ENCODE measurements around the gene CCDC158.
"Not testable (repeated sequence)": the region's sequence is repeated elsewhere in the genome, so short reads cannot be mapped to it uniquely, and the experiment has no call there.

CCDC158 gene

GRCh38 chr4:76429636-76430035, 8.7 kb upstream of the CCDC158 start:
- no peak for DNase-seq

- no peak for DNase-seq
Observed at GRCh38 chr4:76426272-76426671, 5.3 kb upstream of the CCDC158 start.

GRCh38 chr4:76423159-76423558, 2.2 kb upstream of the CCDC158 start:
- DNase-seq = not testable (repeated sequence)

DNA sequence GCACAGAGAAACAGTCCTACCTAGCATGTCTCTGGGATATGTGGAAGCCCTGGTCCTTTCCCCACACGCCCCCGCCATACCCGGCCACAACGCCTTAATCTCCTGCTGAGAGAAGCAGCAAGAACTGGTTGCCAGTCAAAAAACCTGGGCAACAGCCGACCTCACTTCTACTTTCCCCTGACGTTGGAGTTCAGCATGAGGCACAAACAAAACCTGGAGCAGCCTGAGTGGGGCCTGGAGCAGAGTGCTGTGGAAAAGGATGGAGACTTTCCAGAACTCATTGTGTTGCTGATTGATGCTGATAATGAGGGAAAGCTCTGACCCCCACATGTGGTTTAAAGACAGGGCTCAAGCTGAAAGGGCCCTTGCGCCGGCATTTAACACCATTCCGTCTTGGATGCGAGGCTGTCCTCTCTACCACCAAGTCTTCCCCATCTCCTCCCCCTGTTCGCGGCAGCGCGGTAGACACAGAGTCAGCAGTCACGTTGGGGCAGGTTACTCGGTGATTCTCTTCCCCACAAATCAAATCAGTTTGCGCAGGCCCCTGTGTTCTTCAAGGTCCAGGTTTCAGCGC, 666 bp downstream of the CCDC158 start:
- no peak for DNase-seq

GRCh38 chr4:76410636-76411035, 10.3 kb downstream of the CCDC158 start:
- no peak for DNase-seq

DNA sequence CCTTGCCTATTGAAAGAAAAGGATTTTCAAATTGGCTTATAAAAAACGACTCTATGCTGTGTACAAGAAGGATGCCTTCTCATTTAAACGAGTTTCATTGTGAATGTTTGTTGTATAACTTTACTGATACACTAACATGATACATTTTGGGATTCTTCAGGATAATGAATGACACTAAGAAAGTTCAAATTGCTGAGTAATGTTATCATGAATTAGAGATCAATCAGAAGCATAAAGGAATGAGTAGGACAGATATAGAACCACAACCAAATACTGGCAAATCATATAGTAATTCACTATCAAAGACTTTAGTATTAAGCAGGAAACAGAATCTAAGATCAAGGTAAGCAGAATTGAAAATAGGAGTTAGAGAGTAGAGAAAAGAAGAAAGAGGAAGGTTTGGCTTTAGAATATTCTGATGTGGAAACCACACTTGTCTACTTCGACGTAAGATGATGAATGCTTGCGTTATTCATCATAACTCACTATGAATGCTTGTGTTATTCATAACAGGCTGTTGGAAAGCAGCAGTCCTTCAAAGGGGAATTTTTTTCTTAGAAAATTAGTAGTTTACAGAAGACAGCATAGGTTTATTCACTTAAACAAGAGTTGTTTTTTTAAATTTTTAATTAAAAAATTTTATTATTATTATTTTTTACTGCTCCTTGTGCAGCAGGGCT, 13.4 kb downstream of the CCDC158 start:
- DNase-seq = no peak

DNA sequence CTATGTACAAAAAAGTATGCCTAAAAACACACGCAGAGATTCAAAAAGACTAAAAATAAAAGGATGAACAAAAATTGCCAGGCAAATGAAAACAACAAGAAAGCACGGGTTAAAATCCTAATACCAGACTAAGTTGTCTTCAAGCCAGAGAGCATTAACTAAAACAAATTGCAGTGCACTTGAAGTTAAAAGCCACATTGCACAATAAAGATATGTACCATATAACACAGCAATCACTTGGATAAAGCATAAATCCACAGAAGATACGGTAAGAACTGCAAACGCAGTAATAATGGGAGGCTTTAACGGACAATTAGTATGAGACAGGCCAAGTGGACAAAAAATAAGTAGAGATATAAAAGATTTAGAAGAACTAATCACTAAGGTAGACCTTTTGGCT, 14.9 kb downstream of the CCDC158 start:
- DNase-seq = no peak

DNA sequence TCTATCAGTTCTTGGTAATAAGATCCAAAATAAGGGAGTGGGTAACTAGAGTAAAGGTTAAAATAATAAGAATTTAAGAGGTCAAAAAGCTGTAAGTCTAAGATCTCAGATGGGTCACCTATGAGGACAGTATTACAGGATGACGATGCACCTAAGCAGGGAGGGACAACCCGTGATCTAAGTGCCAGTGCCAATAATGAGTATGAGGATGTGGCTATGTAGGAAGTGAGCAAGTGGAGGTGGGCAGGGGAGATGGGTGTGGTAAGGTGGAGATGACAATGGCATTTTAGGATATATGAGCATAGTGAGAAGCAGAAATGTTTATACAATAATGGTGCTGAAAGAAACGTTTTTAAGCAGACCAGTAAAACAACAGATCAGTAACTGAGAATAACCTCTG, 19.3 kb downstream of the CCDC158 start:
- no peak for DNase-seq

DNA sequence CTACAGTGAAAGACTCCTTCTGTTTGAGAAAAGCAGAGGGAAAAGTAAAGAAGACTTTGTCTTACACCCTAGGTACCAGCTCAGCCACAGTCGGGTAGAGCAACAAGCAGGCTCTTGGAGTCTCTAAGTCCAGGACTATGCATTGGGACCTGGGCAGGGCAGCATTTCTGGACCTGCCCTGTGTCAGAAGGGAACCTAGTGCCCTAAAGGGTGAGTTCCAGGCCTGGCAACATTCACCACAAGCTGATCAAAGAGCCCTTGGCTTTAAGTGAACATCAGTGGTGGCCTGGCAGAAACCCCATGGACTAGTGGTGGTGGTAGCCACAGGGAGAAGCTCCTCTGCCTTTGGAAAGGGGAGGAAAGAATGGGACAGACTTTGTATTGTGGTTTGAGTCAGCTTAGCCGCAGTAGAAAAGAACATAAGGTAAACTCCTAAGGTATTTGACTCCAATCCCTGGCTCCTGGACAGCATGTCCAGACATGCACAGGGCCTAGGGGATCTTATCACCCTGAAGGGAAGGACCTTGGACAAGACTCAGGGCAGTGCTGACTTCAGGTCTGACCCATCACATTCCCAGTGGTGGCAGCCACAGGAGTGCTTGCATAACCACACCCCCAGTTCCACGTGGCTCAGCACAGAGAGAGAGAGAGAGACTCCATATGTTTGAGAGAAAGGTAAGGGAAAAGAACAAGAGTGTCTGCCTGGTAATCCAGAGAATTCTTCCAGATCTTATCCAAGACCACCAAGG, 32.6 kb downstream of the CCDC158 start:
- no peak for DNase-seq

GRCh38 chr4:76386566-76387305, 34.2 kb downstream of the CCDC158 start:
- DNase-seq = no peak

DNA sequence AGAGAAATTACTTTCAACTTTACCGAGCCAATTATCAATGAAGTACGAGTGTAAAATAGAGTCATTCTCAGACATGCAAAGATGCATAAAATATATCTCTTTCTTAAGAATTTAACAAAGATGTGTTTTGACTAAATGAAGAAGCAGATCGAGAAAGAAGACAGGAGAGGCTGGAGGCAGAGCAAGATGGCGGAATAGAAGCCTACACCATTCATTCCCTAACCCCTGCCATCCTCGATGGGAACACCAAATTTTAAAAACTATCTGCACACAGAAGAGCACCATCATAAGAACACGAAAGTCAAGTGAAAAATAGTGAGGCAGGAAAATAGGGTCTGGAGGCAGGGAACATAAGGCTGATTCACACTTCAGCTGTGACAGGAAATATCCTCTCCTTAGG, 35.0 kb downstream of the CCDC158 start:
- no peak for DNase-seq

- DNase-seq = no peak
Observed at GRCh38 chr4:76384052-76384451, 36.9 kb downstream of the CCDC158 start.

GRCh38 chr4:76383001-76383400, 37.9 kb downstream of the CCDC158 start:
- DNase-seq = no peak

DNA sequence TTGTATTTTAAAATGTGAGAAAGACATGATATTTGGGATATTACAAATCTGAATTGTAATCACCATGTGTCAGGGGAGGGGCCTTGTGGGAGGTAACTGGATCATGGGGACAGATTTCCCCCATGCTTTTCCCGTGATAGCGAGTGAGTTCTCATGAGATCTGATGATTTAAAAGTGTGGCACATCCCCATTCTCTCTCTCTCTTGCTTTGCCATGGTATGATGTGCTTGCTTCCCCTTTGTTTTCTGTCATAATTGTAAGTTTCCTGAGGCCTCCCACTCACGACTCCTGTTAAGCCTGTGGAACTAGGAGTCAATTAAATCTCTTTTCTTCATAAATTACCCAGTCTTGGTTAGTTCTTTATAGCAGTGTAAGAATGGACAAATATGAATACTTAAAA, 39.0 kb downstream of the CCDC158 start:
- DNase-seq = no peak

DNA sequence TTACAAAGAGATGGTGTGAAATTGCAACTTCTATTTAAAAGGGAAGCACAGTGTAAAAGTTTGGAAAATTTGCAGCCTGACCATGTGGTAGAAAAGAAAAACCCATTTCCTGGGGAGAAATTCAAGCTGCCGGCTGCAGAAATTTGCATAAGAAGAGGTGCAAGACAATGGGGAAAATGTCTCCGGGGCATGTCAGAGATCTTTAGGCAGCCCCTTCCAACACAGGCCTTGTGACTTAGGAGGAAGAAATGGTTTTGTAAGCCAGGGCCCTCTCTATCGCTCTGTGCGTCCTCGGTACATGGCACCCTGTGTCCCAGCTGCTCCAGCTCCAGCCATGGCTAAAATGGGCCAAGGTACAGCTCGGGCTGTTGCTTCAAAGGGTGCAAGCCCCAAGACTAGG, 40.4 kb downstream of the CCDC158 start:
- DNase-seq = no peak

GRCh38 chr4:76377911-76378310, 43.0 kb downstream of the CCDC158 start:
- DNase-seq = no peak

DNA sequence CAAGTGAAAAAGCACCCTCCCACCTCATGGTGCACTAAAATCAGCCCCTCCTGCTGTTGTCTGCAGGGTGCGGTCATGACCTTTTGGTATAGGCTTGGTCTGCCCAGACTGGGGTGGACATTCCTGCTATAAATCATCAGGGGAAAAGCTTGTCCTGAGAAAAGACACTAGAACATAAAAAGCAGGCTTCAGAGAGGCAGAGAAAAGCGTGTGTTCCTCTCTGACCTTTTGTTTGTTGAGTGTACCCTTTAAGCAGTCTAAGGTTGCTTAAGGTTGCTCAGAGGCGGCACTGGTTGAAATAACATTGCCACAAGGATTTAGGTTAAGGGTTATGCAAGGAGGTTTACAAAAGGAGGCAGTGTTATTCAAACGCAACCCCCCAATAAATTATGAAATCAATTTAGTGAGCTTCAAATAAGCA, 43.5 kb downstream of the CCDC158 start:
- DNase-seq = no peak

DNA sequence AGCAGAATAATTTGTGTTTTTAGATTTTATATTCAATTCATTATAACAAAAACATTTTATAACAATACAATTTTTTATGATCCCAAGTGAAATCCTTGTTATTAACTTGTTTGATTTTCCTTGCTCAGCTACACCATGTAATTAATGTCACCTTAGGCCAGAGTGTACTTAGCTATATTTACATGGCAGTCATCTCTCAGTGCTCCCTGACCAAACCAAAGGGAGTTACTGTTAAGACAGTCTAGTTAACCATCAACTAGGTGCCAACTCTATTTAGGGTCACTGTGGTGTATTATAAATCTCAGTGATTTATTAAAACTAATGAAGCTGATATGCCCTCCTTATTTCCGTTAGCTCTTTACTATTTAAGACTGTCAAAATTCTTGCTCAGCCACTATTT, 44.4 kb downstream of the CCDC158 start:
- DNase-seq = no peak

GRCh38 chr4:76375703-76376102, 45.2 kb downstream of the CCDC158 start:
- no peak for DNase-seq

DNA sequence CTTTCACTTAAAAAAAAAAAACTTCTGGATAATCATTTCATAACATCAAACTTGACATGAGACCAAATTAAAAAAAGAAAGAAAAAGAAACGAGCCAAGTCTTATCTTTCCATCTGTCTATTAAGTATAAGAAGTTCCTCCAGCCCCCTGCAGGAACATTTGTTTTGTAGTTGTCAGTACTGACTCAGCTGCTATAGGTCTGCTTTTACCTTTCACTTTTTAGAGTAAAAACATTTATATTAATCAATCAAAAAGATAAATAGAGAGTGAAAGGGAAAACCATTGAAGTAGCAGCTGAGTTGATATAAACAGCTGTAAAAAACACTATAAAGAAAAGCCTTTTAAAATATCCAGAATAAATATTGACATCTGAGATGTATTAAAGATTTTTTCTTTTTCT, 46.1 kb downstream of the CCDC158 start:
- no peak for DNase-seq

DNA sequence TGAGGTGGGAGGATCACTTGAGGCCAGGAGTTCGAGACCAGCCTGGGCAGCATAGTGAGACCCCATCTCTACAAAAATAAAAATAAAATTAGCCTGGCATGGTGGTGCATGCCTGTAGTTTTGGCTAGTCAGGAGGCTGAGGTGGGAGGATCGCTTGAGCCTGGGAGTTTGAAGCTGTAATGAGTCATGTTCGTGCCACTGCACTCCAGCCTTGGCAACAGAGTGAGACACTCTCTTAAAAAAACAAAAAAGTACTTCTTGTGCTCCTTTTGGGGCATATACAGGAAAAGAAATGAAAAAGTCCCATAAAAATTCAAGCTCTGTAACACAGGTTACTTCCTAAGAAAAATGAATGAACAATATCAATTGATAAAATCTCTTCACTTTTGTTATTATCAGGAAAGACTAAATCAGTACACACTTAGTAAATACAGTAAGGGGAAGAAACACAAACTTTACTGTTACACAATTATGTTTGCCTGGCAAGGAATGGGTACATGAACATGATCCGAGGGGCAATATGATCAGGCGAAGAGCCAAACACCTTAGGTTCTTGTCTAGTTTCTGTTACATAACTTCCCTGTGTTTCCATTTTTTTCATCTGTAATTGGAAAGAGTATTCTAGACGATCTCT, 46.9 kb downstream of the CCDC158 start:
- DNase-seq = no peak

DNA sequence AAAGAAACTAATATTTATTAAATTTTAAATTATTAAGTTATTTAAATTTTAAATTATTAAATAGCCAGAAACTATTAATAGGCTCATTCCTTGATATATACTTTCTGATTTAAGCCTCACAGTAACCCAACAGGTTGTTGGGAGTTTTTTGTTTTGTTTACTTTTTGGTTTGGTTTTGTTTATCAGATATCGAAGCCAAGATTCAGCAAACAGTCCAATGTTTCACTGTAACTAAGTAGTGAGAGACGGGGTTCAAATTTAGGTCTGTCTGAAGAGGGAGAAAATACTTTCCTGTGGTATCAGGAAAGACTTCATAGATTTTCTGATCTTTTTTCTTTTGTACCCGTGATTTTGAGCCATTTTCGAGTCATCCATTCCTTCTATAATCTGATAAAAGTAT, 54.2 kb downstream of the CCDC158 start:
- DNase-seq = no peak

GRCh38 chr4:76365636-76366035, 55.3 kb downstream of the CCDC158 start:
- DNase-seq = no peak

Measured in DMS79 (cell line).